Ureter (tissue), 1 donor: ENCODE measurements around the gene TSPAN1. TPM values are rescaled to one million over a fixed set of nuclear protein-coding genes. Genes with fewer than 3 reads are reported as not detected.
"Not testable (repeated sequence)": the region's sequence is repeated elsewhere in the genome, so short reads cannot be mapped to it uniquely, and the experiment has no call there.

Source experiments
- DNase-seq: peaks from one replicate; pipeline ENCODE4 v3.0.0-alpha.2; 2020; ENCODE audit warnings: low spot score
- total RNA-seq: library from RNA; stranded (reverse); gene quantifications from one replicate; pipeline ENCODE4 v1.2.4, GENCODE V29; 2023
- donor health status: DM: yes; HTN: yes; CAD: no.

Gene TSPAN1
- total RNA-seq, 1 donor from 2014 or later = 144 TPM

DNA sequence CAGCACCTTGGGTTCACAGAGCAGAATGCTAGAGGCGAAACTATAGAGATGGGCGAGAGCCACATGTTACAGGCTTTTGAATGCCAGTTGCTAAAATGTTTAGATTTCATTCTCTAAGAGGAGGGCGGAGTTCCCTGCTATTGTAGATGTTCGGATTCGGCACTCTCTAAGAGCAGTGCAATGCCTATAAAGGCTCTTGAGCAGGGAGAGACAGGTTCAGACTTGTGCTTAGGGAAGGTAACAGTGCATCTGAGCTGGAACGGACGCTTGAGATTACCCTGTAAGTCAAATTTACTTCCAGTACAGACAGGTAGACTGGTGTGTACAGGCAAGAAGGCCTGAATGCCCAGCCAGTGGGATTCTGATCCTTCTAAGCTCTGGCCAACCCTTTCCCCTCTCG lies 43.6 kb downstream of the TSPAN1 start:
- DNase-seq = peak; percentile 64

DNA sequence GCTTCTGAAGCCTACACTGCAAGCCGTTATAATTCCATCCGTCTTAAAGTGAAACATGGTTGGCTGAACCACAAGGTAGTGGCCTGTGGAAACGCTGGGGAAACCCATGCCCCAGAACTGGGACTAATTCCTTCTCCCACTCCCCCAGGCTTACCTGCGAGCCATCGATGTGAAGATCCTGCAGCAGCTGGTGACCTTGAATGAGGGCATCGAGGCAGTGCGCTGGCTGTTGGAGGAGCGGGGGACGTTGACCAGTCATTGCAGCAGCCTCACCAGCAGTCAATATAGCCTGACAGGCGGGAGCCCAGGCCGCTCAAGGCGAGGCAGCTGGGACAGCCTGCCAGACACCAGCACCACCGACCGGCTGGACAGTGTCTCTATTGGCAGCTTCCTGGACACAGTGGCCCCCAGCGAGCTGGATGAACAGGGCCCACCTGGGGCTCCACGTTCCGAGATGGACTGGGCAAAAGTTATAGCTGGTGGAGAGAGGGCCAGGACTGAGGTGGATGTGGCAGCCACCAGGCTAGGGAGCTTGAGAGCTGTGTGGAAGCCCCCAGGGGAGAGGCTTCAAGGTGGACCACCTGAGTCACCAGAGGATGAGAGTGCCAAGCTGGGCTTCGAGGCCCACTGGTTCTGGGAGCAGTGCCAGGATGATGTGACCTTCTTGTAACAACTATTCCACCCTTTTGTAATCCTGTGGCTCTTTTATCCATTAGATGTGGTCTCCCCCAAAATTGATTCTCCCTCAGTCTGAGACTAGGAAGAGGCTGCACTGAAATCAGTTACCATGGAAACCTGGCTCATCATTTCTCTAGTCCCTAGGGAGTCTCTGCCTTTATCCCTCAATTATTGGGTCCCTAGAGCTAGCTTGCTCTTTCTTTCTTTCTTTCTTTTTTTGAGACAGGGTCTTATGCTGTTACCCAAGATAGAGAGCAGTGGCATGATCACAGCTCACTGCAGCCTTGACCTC lies 44.9 kb downstream of the TSPAN1 start:
- DNase-seq = no peak

DNA sequence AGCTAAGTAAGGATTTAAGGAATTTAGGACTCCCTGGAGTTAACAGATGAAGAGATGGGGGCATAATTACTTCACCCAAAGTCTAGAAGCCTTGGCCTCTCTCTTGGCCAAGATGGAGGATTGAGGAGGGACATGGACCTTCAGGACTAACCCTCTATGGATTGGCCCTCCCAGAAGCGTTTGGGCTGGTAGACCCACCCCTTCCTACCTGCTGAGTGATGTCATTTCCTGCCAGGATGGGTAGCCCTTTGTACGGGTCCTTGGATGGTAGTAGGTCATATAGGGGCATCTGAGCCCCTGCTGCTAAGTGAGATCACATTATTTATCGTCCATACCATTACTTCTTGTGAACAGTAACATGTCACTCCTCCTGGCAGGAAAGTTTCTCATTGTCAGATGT lies 45.9 kb downstream of the TSPAN1 start:
- DNase-seq = no peak

DNA sequence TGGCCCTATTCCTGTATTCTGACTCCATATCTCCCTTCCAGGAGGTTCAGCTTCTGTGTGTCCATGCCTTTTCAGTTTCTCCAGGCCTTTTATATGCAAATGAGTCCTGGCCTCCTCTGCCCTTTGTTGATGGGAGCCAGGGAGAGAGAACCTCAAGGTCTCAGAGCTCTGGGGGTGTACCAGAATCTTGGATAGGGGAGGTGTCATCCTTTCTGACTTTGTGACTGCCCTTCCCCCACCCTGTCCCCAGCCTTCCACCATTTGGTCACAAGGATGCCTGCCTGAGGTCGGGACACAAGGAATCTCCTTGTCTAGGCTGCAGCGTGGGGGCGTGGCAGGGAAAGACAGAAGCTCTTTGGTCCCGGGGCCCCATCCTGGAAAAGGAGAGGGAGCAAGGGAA lies 46.9 kb downstream of the TSPAN1 start:
- no peak for DNase-seq

DNA sequence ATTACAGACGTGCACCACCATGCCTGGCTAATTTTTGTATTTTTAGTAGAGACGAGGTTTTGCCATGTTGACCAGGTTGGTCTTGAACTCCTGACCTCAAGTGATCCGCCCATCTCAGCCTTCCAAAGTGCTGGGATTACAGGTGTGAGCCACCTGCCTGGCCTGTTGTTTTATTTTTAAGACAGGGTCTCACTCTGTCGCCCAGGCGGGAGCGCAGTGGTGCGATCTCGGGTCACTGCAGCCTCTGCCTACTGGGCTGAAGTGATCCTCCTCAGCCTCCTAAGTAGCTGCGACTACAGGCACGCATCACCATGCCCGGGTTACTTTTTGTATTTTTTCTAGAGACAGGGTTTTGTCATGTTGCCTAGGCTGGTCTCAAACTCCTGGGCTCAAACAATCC lies 48.2 kb downstream of the TSPAN1 start:
- not testable (repeated sequence) for DNase-seq

DNA sequence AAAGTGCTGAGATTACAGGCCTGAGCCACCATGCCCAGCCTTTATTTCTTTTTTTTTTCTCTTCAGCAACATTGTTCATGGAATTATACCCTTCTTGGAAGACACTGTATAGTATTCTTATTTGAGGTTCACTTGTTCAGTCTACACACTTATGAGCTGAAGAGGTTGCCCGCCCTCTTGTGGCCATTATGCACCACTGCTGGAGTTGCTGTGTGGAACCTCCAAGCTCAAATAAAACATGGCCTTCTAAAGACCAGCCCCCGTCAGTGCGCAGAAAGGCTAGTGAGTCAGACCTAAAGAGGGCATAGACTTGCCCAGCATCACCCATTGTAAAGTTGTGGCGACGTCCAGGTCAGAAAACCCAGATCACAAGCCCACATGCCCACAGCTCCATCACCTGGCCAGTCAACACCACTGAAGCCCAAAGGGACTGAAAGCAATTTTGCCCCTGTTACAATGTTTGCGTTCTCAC lies 48.6 kb downstream of the TSPAN1 start:
- DNase-seq = peak; percentile 60

DNA sequence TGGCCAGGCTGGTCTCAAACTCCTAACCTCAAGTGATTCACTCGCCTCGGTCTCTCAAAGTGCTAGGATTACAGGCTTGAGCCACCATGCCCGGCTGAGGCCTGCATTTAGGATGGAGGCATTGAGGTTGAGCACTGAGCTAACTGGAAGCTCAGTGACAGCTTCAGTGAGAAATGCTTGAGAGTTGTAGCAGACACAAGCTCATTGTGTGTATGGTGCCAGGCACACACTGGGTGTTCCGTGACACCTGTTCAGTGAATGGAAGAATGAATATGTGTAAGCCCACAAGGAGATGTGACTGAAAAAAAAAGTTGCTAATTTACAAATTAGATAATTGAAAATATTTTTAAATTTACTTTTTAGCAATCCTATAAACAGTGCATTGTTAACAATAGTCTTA lies 50.1 kb downstream of the TSPAN1 start:
- no peak for DNase-seq

DNA sequence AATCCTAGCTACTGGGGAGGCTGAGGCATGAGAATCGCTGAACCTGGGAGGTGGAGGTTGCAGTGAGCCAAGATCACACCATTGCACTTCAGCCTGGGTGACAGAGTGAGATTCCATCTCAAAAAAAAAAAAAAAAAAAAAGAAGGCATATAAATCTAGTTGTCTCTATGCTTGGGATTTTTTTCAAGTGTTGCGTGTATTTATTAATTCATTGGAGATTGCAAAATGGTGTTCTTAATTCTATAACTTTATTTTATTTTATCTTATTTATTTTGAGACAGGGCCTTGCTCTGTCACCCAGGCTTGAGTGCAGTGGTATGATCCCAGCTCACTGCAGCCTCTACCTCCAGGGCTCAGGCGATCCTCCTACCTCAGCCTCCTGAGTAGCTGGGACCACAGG lies 56.3 kb downstream of the TSPAN1 start:
- not testable (repeated sequence) for DNase-seq

Other genes starting within 250 kb of the TSPAN1 start
- gene PIK3R3, start 42.5 kb upstream of the TSPAN1 start, total RNA-seq = 55.8 TPM
- gene P3R3URF, start 1.4 kb downstream of the TSPAN1 start, total RNA-seq = not detected
- gene POMGNT1, start 23.3 kb downstream of the TSPAN1 start, total RNA-seq = 99.6 TPM
- 8.5 TPM for gene LURAP1, start 28.2 kb downstream of the TSPAN1 start, total RNA-seq
- gene RAD54L, start 72.7 kb downstream of the TSPAN1 start, total RNA-seq = 0.39 TPM
- 76.6 TPM for gene LRRC41, start 128.5 kb downstream of the TSPAN1 start, total RNA-seq
- gene UQCRH, start 128.6 kb downstream of the TSPAN1 start, total RNA-seq = 213 TPM
- gene NSUN4, start 165.7 kb downstream of the TSPAN1 start, total RNA-seq = 45.0 TPM
- 62.9 TPM for gene FAAH, start 219.2 kb downstream of the TSPAN1 start, total RNA-seq